ENCODE data around the gene DNAJC13.
"Not testable (repeated sequence)": the region's sequence is repeated elsewhere in the genome, so short reads cannot be mapped to it uniquely, and the experiment has no call there.

The DNAJC13 gene

GRCh38 chr3:132545471-132545870 lies 128.2 kb downstream of the DNAJC13 start:
- DNase-seq (ENCODE audit: low read depth in 2 of 2) = no peak

GRCh38 chr3:132549169-132549568 lies 131.9 kb downstream of the DNAJC13 start:
- DNase-seq (ENCODE audit: low read depth in 2 of 2) = no peak

- no peak for DNase-seq (ENCODE audit: low read depth in 2 of 2)
Observed at GRCh38 chr3:132549890-132550578, 132.7 kb downstream of the DNAJC13 start.

GRCh38 chr3:132550579-132551305 lies 133.4 kb downstream of the DNAJC13 start:
- DNase-seq (ENCODE audit: low read depth in 2 of 2) = no peak

- DNase-seq (ENCODE audit: low read depth in 2 of 2) = no peak
Observed at GRCh38 chr3:132553826-132554225, 136.5 kb downstream of the DNAJC13 start.

GRCh38 chr3:132554437-132554836 lies 137.1 kb downstream of the DNAJC13 start:
- no peak for DNase-seq (ENCODE audit: low read depth in 2 of 2)

GRCh38 chr3:132555306-132556035 lies 138.2 kb downstream of the DNAJC13 start:
- no peak for DNase-seq (ENCODE audit: low read depth in 2 of 2)

- not testable (repeated sequence) for DNase-seq (ENCODE audit: low read depth in 2 of 2)
Observed at GRCh38 chr3:132556036-132556386, 138.7 kb downstream of the DNAJC13 start.

GRCh38 chr3:132556508-132557159 lies 139.3 kb downstream of the DNAJC13 start:
- no peak for DNase-seq (ENCODE audit: low read depth in 2 of 2)

GRCh38 chr3:132561003-132561402 lies 143.7 kb downstream of the DNAJC13 start:
- no peak for DNase-seq (ENCODE audit: low read depth in 2 of 2)

- DNase-seq (ENCODE audit: low read depth in 2 of 2) = no peak
Observed at GRCh38 chr3:132563420-132564069, 146.2 kb downstream of the DNAJC13 start.

GRCh38 chr3:132564070-132564465 lies 146.8 kb downstream of the DNAJC13 start:
- DNase-seq (ENCODE audit: low read depth in 2 of 2) = no peak

- DNase-seq (ENCODE audit: low read depth in 2 of 2) = no peak
Observed at GRCh38 chr3:132568422-132568821, 151.1 kb downstream of the DNAJC13 start.

- DNase-seq (ENCODE audit: low read depth in 2 of 2) = no peak
Observed at GRCh38 chr3:132569153-132569552, 151.9 kb downstream of the DNAJC13 start.

GRCh38 chr3:132569580-132569979 lies 152.3 kb downstream of the DNAJC13 start:
- DNase-seq (ENCODE audit: low read depth in 2 of 2) = no peak

- no peak for DNase-seq (ENCODE audit: low read depth in 2 of 2)
Observed at GRCh38 chr3:132570016-132570415, 152.7 kb downstream of the DNAJC13 start.

- no peak for DNase-seq (ENCODE audit: low read depth in 2 of 2)
Observed at GRCh38 chr3:132573797-132574211, 156.5 kb downstream of the DNAJC13 start.

GRCh38 chr3:132587401-132587800 lies 170.1 kb downstream of the DNAJC13 start:
- DNase-seq (ENCODE audit: low read depth in 2 of 2) = no peak

Data from stimulated activated CD8-positive, alpha-beta memory T cell treated with anti-CD3 and anti-CD28 coated beads, Interleukin-15, amount 100 ng/mL, for 4 hours (primary cell).